Measurements from ENCODE around the gene ITGAV. TPM values are rescaled to one million over a fixed set of nuclear protein-coding genes. Genes with fewer than 3 reads are reported as not detected.

The ITGAV gene
- total and polyA plus RNA-seq, 2 of the 4 experiments (the other 2 are of a cell fraction), result 45.8 to 181 TPM

DNA sequence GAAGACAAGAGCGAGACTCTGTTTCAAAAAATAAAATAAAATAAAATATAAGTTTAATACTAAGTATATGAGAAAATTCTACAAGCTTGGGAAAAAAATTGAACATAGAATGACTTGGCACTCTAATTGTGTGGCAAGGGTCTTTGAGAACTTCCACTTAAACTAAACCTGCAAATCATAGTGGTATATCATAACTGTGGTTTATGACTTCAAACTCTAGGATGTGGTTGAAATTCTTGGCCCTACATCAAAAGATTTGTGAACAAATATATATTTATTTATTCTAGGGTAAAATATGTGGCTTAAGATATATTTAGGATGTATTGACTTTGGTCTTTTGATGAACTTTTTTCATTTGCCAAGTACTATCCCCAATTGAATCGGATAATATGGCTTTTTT lies 100.9 kb downstream of the ITGAV start:
- Histone ChIP-seq H3K4me2 (ENCODE audit: low read depth, low read length) (no peak overlapping the region), H3K79me1 (ENCODE audit: low read depth in 1 of 2, low read length in 2 of 2) (0 out of 4 replicates have a peak, but pooled peaks cover 0 to 5% of the 10 kb centered on the region in 2 experiments), H3K9me3 (ENCODE audit: control insufficient read depth, insufficient read depth, low read length) (peaks cover 5% of the 10 kb centered on the region; the same call in 1 of the 2 replicates), H2BK120ac (ENCODE audit: low read depth, low read length) (no peak overlapping the region), H3K4me3 (ENCODE audit: insufficient read depth, low read depth, low read length) (no peak overlapping the region), H4K20me1 (ENCODE audit: insufficient read depth, low read length) (no peaks in the 10 kb centered on the region), H3K27ac (ENCODE audit: insufficient read depth, low read length) (no peak overlapping the region), H4K8ac (ENCODE audit: low read depth in 2 of 2, low read length in 2 of 2) (no peak overlapping the region), H3K4me1 (ENCODE audit: control insufficient read depth, insufficient read depth, low read length) (no peaks in the 10 kb centered on the region), H3K23ac (ENCODE audit: low read depth, low read length) (no peak overlapping the region), H3K18ac (ENCODE audit: low read depth, low read length) (no peak overlapping the region), H3K4ac (ENCODE audit: low read depth, low read length) (no peak overlapping the region), H4K91ac (ENCODE audit: insufficient read depth, low read depth, low read length) (no peak overlapping the region), H3K9me1 (ENCODE audit: insufficient read depth, low read length) (no peaks in the 10 kb centered on the region), H2AK5ac (ENCODE audit: low read depth, low read length) (no peak overlapping the region), H2AK9ac (replicated peaks; ENCODE audit: low read depth, low read length, poor library complexity) (no peak overlapping the region), H3K27me3 (ENCODE audit: control insufficient read depth, insufficient read depth, low read length) (no peaks in the 10 kb centered on the region), H2BK20ac (ENCODE audit: low read depth, low read length) (no peak overlapping the region), H2AFZ (replicated peaks; ENCODE audit: low read length, poor library complexity) (no peak overlapping the region), H3K56ac (ENCODE audit: extremely low read depth, insufficient read depth, low read length) (no peak overlapping the region), H3K9ac (ENCODE audit: low read depth, low read length) (no peak overlapping the region), H3K36me3 (ENCODE audit: control insufficient read depth, insufficient read depth, low read length) (no peaks in the 10 kb centered on the region), H3K14ac (replicated peaks; ENCODE audit: low read depth, low read length) (no peak overlapping the region), H4K5ac (ENCODE audit: low read depth, low read length) (no peak overlapping the region), H2BK15ac (ENCODE audit: low read depth, low read length) (no peak overlapping the region), H2BK5ac (ENCODE audit: low read depth, low read length, poor library complexity, severe bottlenecking) (no peak overlapping the region)
- BruUV-seq (replicated peaks), result no TSS peak
- in situ Hi-C loops (cut with MboI; ENCODE audit: low sequenced_read_pairs) (no loop called here), intact Hi-C loops (cut with micrococcal nuclease) (no loop called here), dilution Hi-C loops (cut with HindIII; ENCODE audit: low sequenced_read_pairs, unreplicated experiment) (no loop called here)
- WGBS, 2 experiments (ENCODE audit: extremely low coverage in 2 of 2, insufficient read length in 1 of 2), result no CpG with 5 or more reads among the region's 2 CpGs
- DNase-seq, result peak; percentile 18
- ChIA-PET POLR2A (ENCODE audit: unreplicated experiment) (no interaction called here), CTCF (no interaction called here)
- TF ChIP-seq RFX5 (IDR thresholded peaks at IDR 0.05; ENCODE audit: low read depth, low read length) (no peak), MXI1 (IDR thresholded peaks at IDR 0.05; ENCODE audit: borderline replicate concordance, low read depth, low read length) (no peak), CHD1 (IDR thresholded peaks at IDR 0.05; ENCODE audit: low read depth, low read length) (no peak), CEBPB (IDR thresholded peaks at IDR 0.05; ENCODE audit: low read depth, low read length) (no peak), FOS (IDR thresholded peaks at IDR 0.05; ENCODE audit: low read depth, low read length) (no peak), SMC3 (IDR thresholded peaks at IDR 0.05; ENCODE audit: low read depth, low read length) (no peak), MAZ (IDR thresholded peaks at IDR 0.05; ENCODE audit: borderline replicate concordance, low read depth, low read length) (no peak), MAFK (IDR thresholded peaks at IDR 0.05; ENCODE audit: low read depth, low read length) (no peak), NFE2L2 (IDR thresholded peaks at IDR 0.05; ENCODE audit: low read depth, low read length) (no peak), RAD21 (IDR thresholded peaks at IDR 0.05; ENCODE audit: low read length) (no peak), POLR2A (IDR thresholded peaks at IDR 0.05; ENCODE audit: low read depth, low read length) (no peak), BHLHE40 (IDR thresholded peaks at IDR 0.05; ENCODE audit: low read depth, low read length) (no peak), RCOR1 (IDR thresholded peaks at IDR 0.05; ENCODE audit: insufficient replicate concordance, low read length) (no peak)
- TF ChIP-seq, protein P1, sequence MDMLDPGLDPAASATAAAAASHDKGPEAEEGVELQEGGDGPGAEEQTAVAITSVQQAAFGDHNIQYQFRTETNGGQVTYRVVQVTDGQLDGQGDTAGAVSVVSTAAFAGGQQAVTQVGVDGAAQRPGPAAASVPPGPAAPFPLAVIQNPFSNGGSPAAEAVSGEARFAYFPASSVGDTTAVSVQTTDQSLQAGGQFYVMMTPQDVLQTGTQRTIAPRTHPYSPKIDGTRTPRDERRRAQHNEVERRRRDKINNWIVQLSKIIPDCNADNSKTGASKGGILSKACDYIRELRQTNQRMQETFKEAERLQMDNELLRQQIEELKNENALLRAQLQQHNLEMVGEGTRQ (IDR thresholded peaks at IDR 0.05; ENCODE audit: low read depth, low read length), result no peak
- TF ChIP-seq, protein P2, sequence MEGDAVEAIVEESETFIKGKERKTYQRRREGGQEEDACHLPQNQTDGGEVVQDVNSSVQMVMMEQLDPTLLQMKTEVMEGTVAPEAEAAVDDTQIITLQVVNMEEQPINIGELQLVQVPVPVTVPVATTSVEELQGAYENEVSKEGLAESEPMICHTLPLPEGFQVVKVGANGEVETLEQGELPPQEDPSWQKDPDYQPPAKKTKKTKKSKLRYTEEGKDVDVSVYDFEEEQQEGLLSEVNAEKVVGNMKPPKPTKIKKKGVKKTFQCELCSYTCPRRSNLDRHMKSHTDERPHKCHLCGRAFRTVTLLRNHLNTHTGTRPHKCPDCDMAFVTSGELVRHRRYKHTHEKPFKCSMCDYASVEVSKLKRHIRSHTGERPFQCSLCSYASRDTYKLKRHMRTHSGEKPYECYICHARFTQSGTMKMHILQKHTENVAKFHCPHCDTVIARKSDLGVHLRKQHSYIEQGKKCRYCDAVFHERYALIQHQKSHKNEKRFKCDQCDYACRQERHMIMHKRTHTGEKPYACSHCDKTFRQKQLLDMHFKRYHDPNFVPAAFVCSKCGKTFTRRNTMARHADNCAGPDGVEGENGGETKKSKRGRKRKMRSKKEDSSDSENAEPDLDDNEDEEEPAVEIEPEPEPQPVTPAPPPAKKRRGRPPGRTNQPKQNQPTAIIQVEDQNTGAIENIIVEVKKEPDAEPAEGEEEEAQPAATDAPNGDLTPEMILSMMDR (conservative IDR thresholded peaks at IDR 0.05; ENCODE audit: low read depth, low read length), result no peak
- TF ChIP-seq, protein P3, sequence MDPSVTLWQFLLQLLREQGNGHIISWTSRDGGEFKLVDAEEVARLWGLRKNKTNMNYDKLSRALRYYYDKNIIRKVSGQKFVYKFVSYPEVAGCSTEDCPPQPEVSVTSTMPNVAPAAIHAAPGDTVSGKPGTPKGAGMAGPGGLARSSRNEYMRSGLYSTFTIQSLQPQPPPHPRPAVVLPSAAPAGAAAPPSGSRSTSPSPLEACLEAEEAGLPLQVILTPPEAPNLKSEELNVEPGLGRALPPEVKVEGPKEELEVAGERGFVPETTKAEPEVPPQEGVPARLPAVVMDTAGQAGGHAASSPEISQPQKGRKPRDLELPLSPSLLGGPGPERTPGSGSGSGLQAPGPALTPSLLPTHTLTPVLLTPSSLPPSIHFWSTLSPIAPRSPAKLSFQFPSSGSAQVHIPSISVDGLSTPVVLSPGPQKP (IDR thresholded peaks at IDR 0.05; ENCODE audit: borderline replicate concordance, low read depth, low read length), result no peak
- no peak for ATAC-seq (ENCODE audit: low read depth)
